Ovary (tissue), 10 donors: Measurements from ENCODE around the gene OR51L1. TPM values are rescaled to one million over a fixed set of nuclear protein-coding genes. Genes with fewer than 3 reads are reported as not detected.
"Not testable (repeated sequence)": the region's sequence is repeated elsewhere in the genome, so short reads cannot be mapped to it uniquely, and the experiment has no call there.

ENCODE experiments used
- DNase-seq, 5 donors: peaks; one replicate each; pipeline ENCODE4 v3.0.0-alpha.2; 2019 to 2020
- H3K27ac ChIP-seq, 2 donors: fragments of 200-600 bp; one replicate each; pipeline versions ENCODE4 v1.5.1 to v1.8.0; 2019 to 2022
- H3K27me3 ChIP-seq: fragments of 200-600 bp; one replicate; pipeline ENCODE4 v1.8.0; 2022
- H3K36me3 ChIP-seq: fragments of 200-600 bp; sonication (generic); one replicate; pipeline ENCODE4 v1.5.1; 2019
- H3K4me1 ChIP-seq: one replicate; pipeline ENCODE4 v1.8.1; 2013; ENCODE audit warnings: mild to moderate bottlenecking, moderate library complexity; ENCODE audit not compliant: insufficient read depth
- H3K4me3 ChIP-seq: fragments of 200-600 bp; sonication (generic); one replicate; pipeline ENCODE4 v1.5.1; 2017
- H3K9me3 ChIP-seq, 2 donors: fragments of 200-600 bp in 1 of 2; sonication (generic) in 1 of 2; one replicate each; pipeline versions ENCODE4 v1.5.1 to v1.8.1; 2013 to 2019; ENCODE audit warnings: mild to moderate bottlenecking in 1 of 2, moderate library complexity in 1 of 2
- EP300 ChIP-seq: sonication (generic); formaldehyde crosslinking; IDR thresholded peaks from one replicate; pipeline ENCODE4 v1.6.1; 2017; ENCODE audit warnings: antibody characterized with exemption
- POLR2A ChIP-seq: fragments of 450-650 bp; IDR thresholded peaks from one replicate; pipeline ENCODE4 v1.6.1; 2017; ENCODE audit warnings: antibody characterized with exemption, mild to moderate bottlenecking, moderate library complexity
- WGBS, 3 donors: extraction: QIAGEN DNeasy Blood & Tissue Kit in 1 of 3; methylation state at CpG; one replicate each; pipeline versions ENCODE4 v1.1.5 to v1.1.7; 2013 to 2017; 5-methylcytosine and 5-hydroxymethylcytosine counted together
- intact Hi-C, 4 donors: fragments of 100-400 bp; cut with DNase I; formaldehyde crosslinking; loops; one replicate each; pipeline versions ENCODE4 v1.11.0 to v1.15.1; 2022 to 2023
- long read RNA-seq, 3 donors: library from polyadenylated mRNA in 2 of 3; unstranded in 2 of 3; transcript quantifications; one replicate each; pipeline ENCODE4 v2.0.0 and lab custom pipeline, GENCODE V29; 2021 to 2026
- polyA plus RNA-seq, 2 donors: library from polyadenylated mRNA; stranded (reverse); fragments of 200-250 nt in 1 of 2; fragments of 350-450 nt in 1 of 2; fragmentation: Illumina TruSeq in 1 of 2; extraction: RNeasy Lipid Tissue Mini Kit (QIAGEN cat#74804) in 1 of 2; gene quantifications; one replicate each; pipeline ENCODE4 v1.2.3, GENCODE V29; 2013 to 2014
- total RNA-seq, 7 donors: library from RNA; depleted of rRNA in 2 of 7; stranded (reverse); fragments of >200 nt in 2 of 7; fragmentation: NEBNext Ultra II Directional in 3 of 7; extraction: Animal tissue kit (Norgen Biotek cat#: 25700) in 3 of 7; gene quantifications; one replicate each; pipeline versions ENCODE4 v1.1.0 to v1.2.4, GENCODE V29; 2016 to 2023
- TF ChIP-seq, protein P1 (sequence below), 3 donors: fragments of 450-650 bp in 2 of 3; fragments of 200-600 bp in 1 of 3; IDR thresholded peaks; one replicate each; pipeline versions ENCODE4 v1.5.1 to v1.8.0; 2016 to 2022; ENCODE audit warnings: antibody characterized with exemption in 3 of 3, mild to moderate bottlenecking in 1 of 3
- donor health status: DM: no; HTN: no; CAD: no; lungs with moderate emphysema.
- donor health status: DM: no; HTN: no; CAD: no.
- donor health status: Bipolar disorder and iron deficiency.
- donor health status: DM: yes; HTN: yes; CAD: no.
- donor health status: DM: no; HTN: no; CAD: no.
- donor health status: DM: yes; HTN: yes; CAD: no.

Gene OR51L1, protein sequence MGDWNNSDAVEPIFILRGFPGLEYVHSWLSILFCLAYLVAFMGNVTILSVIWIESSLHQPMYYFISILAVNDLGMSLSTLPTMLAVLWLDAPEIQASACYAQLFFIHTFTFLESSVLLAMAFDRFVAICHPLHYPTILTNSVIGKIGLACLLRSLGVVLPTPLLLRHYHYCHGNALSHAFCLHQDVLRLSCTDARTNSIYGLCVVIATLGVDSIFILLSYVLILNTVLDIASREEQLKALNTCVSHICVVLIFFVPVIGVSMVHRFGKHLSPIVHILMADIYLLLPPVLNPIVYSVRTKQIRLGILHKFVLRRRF
- total RNA-seq = not detected
- not detected for polyA plus RNA-seq
- long read RNA-seq, donor 1 = 0 reads
- long read RNA-seq, donor 2 = 0 reads
- long read RNA-seq, donor 3 = 0 reads

DNA sequence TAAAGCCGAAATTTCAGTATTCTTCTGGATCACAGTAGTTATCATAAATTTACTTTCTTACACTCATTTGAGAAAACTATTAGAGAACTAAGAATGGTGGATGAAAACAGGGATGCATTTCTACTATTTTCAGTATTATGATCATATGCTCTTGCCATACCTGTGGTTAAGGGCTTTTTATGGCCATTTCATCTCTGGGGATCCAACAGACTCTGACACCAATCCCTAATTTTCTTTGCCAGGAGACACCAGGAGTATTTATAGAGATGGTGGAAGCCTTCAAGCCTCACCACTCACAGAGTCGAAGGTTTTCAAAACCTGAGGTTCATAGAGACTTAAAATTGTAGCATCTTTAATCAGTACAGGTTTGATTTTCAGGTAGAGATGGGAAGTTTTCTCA, at the start of gene OR51L1:
TSS of gene OR51L1 (plus strand) at position 301 of the 400 bp plus-strand sequence. CDS start 4,132 bp downstream, outside the sequence.
- H3K27me3 ChIP-seq = no peaks in the 10 kb centered on the region
- intact Hi-C loops = no loop called here
- no peaks in the 10 kb centered on the region for H3K36me3 ChIP-seq
- H3K27ac ChIP-seq = no peak within 1 kb of the TSS
- WGBS, 3 donors = 84 to 91% (median 90%) methylated on average over 2 of the region's 2 CpGs
- no peak for DNase-seq
- H3K4me3 ChIP-seq = no peak within 1 kb of the TSS
- no peaks in the 10 kb centered on the region for H3K9me3 ChIP-seq
- no peaks in the 10 kb centered on the region for H3K4me1 ChIP-seq
- TF ChIP-seq EP300 = no peak
- TF ChIP-seq POLR2A = no peak
- TF ChIP-seq, protein P1, sequence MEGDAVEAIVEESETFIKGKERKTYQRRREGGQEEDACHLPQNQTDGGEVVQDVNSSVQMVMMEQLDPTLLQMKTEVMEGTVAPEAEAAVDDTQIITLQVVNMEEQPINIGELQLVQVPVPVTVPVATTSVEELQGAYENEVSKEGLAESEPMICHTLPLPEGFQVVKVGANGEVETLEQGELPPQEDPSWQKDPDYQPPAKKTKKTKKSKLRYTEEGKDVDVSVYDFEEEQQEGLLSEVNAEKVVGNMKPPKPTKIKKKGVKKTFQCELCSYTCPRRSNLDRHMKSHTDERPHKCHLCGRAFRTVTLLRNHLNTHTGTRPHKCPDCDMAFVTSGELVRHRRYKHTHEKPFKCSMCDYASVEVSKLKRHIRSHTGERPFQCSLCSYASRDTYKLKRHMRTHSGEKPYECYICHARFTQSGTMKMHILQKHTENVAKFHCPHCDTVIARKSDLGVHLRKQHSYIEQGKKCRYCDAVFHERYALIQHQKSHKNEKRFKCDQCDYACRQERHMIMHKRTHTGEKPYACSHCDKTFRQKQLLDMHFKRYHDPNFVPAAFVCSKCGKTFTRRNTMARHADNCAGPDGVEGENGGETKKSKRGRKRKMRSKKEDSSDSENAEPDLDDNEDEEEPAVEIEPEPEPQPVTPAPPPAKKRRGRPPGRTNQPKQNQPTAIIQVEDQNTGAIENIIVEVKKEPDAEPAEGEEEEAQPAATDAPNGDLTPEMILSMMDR (IDR thresholded peaks at IDR 0.05) = no peak

DNA sequence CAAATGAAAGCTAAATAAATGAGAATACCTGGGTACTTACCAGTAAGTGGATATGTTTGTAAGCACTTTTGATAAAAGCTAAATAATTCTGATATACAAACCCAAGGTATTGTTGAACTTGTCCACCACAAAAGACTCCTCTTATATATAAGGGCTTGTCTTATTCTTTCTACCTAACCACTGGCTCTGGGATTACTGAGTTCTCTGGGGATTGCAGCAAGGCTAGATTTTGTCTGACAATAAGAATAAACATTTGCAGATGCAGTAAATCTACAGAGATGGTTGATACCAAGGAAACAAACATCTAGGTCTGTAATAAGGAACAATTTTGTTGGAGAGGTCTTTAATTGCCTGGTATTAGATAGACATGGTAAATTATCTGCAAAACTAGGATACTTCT, 47.1 kb upstream of the OR51L1 start, which contains the start of gene OR51A4:
TSS of gene OR51A4 (minus strand) at position 101 of the 400 bp plus-strand sequence. CDS start 505 bp downstream, outside the sequence.
- no peak for DNase-seq
- intact Hi-C loops = no loop called here
- H3K36me3 ChIP-seq = no peaks in the 10 kb centered on the region

DNA sequence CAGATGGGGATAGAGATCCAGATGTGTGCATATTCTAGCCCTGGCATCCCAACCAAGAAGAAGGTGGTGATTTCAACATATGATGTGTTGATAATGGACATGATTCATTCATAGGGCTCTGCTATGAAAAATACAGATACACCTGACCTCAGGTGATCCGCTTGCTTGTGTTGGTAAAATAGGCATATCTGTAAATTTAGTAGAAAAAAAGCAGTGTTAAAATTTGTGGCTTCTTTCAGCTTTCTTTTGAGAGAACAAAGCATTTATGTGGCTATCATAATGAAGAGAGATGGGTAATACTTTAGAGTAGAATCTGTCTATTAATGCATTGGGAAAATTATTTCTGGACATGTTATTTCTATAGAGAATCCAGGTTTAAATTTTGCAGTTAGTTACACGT, 39.0 kb upstream of the OR51L1 start, which contains the start of gene OR51A2:
TSS of gene OR51A2 (minus strand) at position 101 of the 400 bp plus-strand sequence. CDS start at position 101, 0 bp downstream.
- DNase-seq, H3K27me3 ChIP-seq, H3K4me1 ChIP-seq, intact Hi-C loops, H3K4me3 ChIP-seq, H3K36me3 ChIP-seq, H3K9me3 ChIP-seq, H3K27ac ChIP-seq: not testable (repeated sequence)
- 45 to 64% (median 57%) methylated on average over 2 of the region's 2 CpGs for WGBS, 3 donors

More for the DNA sequence above, 47.1 kb upstream of the OR51L1 start, which contains the start of gene OR51A4:
- Histone ChIP-seq H3K27me3 (no peaks in the 10 kb centered on the region), H3K9me3 (no peaks in the 10 kb centered on the region), H3K4me1 (no peaks in the 10 kb centered on the region), H3K27ac (no peak within 1 kb of the TSS), H3K4me3 (no peak within 1 kb of the TSS)
- TF ChIP-seq POLR2A = no peak
- TF ChIP-seq, protein P1 (IDR thresholded peaks at IDR 0.05) = no peak

DNA sequence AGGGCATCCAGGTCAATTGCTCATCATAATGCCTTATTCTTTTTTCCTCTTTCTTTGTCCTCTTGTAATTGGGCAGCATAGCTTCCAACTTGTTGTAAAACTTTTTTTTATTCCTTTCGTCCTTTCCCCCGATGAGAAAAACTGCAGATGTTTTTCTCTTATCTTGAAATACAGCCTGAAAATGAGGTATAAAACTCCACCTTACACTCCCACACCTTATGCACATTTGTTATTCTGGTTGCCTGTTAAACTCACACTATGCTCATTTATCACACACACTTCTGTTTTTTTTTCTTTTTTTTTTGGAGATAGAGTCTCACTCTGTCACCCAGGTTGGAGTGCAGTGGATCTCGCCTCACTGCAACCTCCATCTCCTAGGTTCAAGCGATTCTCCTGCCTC, 37.3 kb upstream of the OR51L1 start:
- DNase-seq = no peak
- Histone ChIP-seq H3K27me3 (no peaks in the 10 kb centered on the region), H3K36me3 (no peaks in the 10 kb centered on the region), H3K4me3 (no peak overlapping the region), H3K27ac (no peak overlapping the region), H3K4me1 (no peaks in the 10 kb centered on the region), H3K9me3 (no peaks in the 10 kb centered on the region)
- TF ChIP-seq, protein P1 (IDR thresholded peaks at IDR 0.05) = no peak
- TF ChIP-seq POLR2A = no peak
- TF ChIP-seq EP300 = no peak
- intact Hi-C loops = no loop called here
- WGBS, 3 donors = 28 to 32% (median 31%) methylated on average over 4 of the region's 4 CpGs

DNA sequence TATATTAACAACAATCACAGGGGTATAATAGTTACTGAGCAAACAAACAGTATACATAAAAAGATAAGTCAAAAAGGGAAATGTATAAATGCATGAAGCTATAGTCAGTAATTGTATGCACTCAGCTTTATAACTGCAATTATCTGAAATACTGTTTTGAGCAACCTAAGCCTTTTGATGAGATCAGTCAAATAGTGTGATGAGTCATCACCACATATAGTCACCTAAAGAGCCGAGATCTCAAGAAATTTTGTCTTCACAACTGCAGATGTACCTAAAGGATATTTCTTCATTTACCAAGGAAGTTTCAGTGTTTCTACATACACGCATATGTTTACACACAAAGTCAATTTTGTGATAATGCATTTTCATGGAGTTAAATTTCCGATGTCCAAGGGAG, 33.8 kb upstream of the OR51L1 start:
- no peak for DNase-seq
- Histone ChIP-seq H3K4me1 (no peaks in the 10 kb centered on the region), H3K4me3 (no peak overlapping the region), H3K36me3 (no peaks in the 10 kb centered on the region), H3K27ac (no peak overlapping the region), H3K9me3 (no peaks in the 10 kb centered on the region), H3K27me3 (no peaks in the 10 kb centered on the region)
- intact Hi-C loops = no loop called here
- 76 to 85% (median 79%) methylated on average over 3 of the region's 3 CpGs for WGBS, 3 donors
- TF ChIP-seq EP300 = no peak
- TF ChIP-seq, protein P1 (IDR thresholded peaks at IDR 0.05) = no peak
- TF ChIP-seq POLR2A = no peak
